ENCODE data around the gene FARSA. TPM values are rescaled to one million over a fixed set of nuclear protein-coding genes. Genes with fewer than 3 reads are reported as not detected.

Gene FARSA
- total RNA-seq, 2 donors from 2014 or later: 31.8 to 76.8 TPM

- H3K36me3 ChIP-seq: peaks cover 23% of the 10 kb centered on the region
- H3K27me3 ChIP-seq (replicated peaks; ENCODE audit: insufficient read depth): no peaks in the 10 kb centered on the region
- H3K9me3 ChIP-seq: no peaks in the 10 kb centered on the region
- H3K4me1 ChIP-seq (ENCODE audit: control insufficient read depth in 1 of 2, low read depth in 2 of 2): peaks cover 23 to 29% of the 10 kb centered on the region in 2 donors
- peak within 1 kb of the TSS; percentile 83 to 94 for H3K27ac ChIP-seq
- no peak for TF ChIP-seq CTCF (IDR thresholded peaks at IDR 0.05)
- H3K4me3 ChIP-seq: peak within 1 kb of the TSS; percentile 93
- DNase-seq (ENCODE audit: low spot score) (peak; percentile 99), ATAC-seq (ENCODE audit: insufficient number of reproducible peaks, low FRiP score, low read depth) (peak; percentile 96)
Measured at GRCh38 chr19:12937927-12938778, 4.6 kb upstream of the FARSA start, which contains the start of gene CALR. CALR (plus strand) TSS chr19:12938609; CDS start chr19:12938680, 71 bp downstream.

GRCh38 chr19:12937093-12937926 lies 3.8 kb upstream of the FARSA start:
- no peaks in the 10 kb centered on the region for H3K9me3 ChIP-seq
- peak overlapping the region; percentile 93 for H3K4me3 ChIP-seq
- ATAC-seq (ENCODE audit: insufficient number of reproducible peaks, low FRiP score, low read depth) (no peak), DNase-seq (ENCODE audit: low spot score) (no peak)
- H3K27me3 ChIP-seq (replicated peaks; ENCODE audit: insufficient read depth): no peaks in the 10 kb centered on the region
- H3K36me3 ChIP-seq: peaks cover 21% of the 10 kb centered on the region
- TF ChIP-seq CTCF (IDR thresholded peaks at IDR 0.05): no peak
- peak overlapping the region in 1 of 2 donors; percentile 23 for H3K27ac ChIP-seq
- H3K4me1 ChIP-seq (ENCODE audit: control insufficient read depth in 1 of 2, low read depth in 2 of 2): peaks cover 28 to 37% of the 10 kb centered on the region in 2 donors

GRCh38 chr19:12936582-12936981 lies 3.1 kb upstream of the FARSA start:
- H3K27me3 ChIP-seq (replicated peaks; ENCODE audit: insufficient read depth): no peaks in the 10 kb centered on the region
- DNase-seq (ENCODE audit: low spot score): no peak
- H3K4me1 ChIP-seq (ENCODE audit: control insufficient read depth in 1 of 2, low read depth in 2 of 2): peaks cover 29 to 41% of the 10 kb centered on the region in 2 donors
- H3K27ac ChIP-seq: no peak overlapping the region
- no peak for ATAC-seq (ENCODE audit: insufficient number of reproducible peaks, low FRiP score, low read depth)
- no peak for TF ChIP-seq CTCF (IDR thresholded peaks at IDR 0.05)
- H3K36me3 ChIP-seq: peaks cover 18% of the 10 kb centered on the region
- H3K4me3 ChIP-seq: no peak overlapping the region
- no peaks in the 10 kb centered on the region for H3K9me3 ChIP-seq

GRCh38 chr19:12935071-12935470 lies 1.6 kb upstream of the FARSA start:
- no peak overlapping the region for H3K27ac ChIP-seq
- TF ChIP-seq CTCF (IDR thresholded peaks at IDR 0.05): no peak
- ATAC-seq (ENCODE audit: insufficient number of reproducible peaks, low FRiP score, low read depth): no peak
- DNase-seq (ENCODE audit: low spot score): no peak
- H3K9me3 ChIP-seq: no peaks in the 10 kb centered on the region
- H3K4me1 ChIP-seq (ENCODE audit: control insufficient read depth in 1 of 2, low read depth in 2 of 2): peaks cover 19 to 29% of the 10 kb centered on the region in 2 donors
- H3K36me3 ChIP-seq: peaks cover 9% of the 10 kb centered on the region
- H3K4me3 ChIP-seq: no peak overlapping the region
- no peaks in the 10 kb centered on the region for H3K27me3 ChIP-seq (replicated peaks; ENCODE audit: insufficient read depth)
